ENCODE results near the gene ATG10.
"Not testable (repeated sequence)": the region's sequence is repeated elsewhere in the genome, so short reads cannot be mapped to it uniquely, and the experiment has no call there.

Gene ATG10

DNA sequence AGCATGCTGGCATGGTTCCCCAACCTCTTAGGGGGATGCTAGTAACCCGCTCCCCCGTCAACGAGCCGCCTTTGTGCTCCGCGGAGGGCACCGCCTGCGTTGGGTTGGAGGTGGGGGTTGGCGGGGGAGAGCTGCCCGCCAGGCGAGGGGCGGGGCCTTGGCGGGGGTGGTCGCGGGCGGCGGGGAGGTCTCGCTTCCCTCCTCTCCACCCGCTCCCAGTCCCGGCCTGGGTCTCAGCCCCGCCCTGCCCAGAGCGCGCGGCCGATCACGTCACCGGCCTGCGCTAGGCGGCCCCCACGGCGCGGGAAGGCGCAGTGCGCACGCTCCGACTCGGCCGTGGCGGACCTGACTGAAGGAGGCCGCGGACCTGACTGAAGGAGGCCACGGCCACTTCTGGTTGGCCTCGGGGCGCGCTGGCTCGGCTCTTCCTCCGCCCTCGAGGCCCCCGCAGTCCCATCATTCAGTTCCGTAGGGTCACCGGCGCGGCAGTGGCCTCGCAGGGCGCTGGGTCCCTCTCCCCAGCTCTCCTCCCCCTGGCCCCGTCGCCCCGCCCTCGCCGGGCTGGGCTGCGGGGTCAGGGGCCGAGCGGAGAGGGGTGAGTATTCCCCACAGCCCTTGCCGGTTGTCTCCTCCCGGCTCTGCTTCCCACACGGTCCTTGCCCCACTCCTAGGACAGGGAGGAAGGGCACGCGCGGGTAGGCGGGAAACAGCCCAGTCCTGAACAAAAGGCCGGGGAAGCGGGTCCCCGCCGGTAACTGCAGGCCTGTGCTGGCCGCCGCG is at the start of gene ATG10:
ATG10 (plus strand) TSS at position 312 of the 780 bp plus-strand sequence. CDS start 15,548 bp downstream, outside the sequence.
- Mint-ChIP-seq H3K27ac (peak within 1 kb of the TSS; percentile 97), H3K4me3 (peak within 1 kb of the TSS; percentile 95), H3K4me1 (ENCODE audit: low read depth) (peaks cover 32% of the 10 kb centered on the region), H3K27me3 (ENCODE audit: low read depth) (no peaks in the 10 kb centered on the region), H3K36me3 (ENCODE audit: low read depth) (peaks cover 4% of the 10 kb centered on the region), H3K9me3 (no peaks in the 10 kb centered on the region)
- peak; percentile 92 for DNase-seq (ENCODE audit: low spot score)

DNA sequence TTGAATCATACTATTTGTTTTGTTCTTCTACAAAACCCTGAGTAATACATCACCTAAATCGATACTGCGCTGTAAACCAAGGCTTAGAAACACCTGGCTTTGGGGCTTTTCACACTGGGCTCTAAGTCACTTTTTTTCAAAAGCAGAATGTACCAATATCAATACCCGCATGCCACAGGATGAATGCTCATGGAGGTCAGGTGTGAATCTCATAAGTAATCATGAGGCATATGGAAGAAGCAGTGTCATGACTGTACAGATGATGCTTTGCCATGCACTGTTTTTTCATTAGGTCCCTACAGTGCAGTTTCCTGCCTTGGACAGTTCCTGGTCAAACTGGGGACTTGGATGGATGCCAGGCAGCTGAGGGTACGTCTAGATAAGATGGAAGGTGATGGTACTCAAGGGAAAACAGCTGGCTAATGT is 49.0 kb upstream of the ATG10 start:
- Mint-ChIP-seq H3K27me3 (ENCODE audit: low read depth) (peaks cover 1% of the 10 kb centered on the region), H3K27ac (no peak overlapping the region), H3K36me3 (ENCODE audit: low read depth) (no peaks in the 10 kb centered on the region), H3K4me1 (ENCODE audit: low read depth) (no peaks in the 10 kb centered on the region), H3K9me3 (no peaks in the 10 kb centered on the region), H3K4me3 (no peak overlapping the region)
- DNase-seq (ENCODE audit: low spot score): no peak

DNA sequence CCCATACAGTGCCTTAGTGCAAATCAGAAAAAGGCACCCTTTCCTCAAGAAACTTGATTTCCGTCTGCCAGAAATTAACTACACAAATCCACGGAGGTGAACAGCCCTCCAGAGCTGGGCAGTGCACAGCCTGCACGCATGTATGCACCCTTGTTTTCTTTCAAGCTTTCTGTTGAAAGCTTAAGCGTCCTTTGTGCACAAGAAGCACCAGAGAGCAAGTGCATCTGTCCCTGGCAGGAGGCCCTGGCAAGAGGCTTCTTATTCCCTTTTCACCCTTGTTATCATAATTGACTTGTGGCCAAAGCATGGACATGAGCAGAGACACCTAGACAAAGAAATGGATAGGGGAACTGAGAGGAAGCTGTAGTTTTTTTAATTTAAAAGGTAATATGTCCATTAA is 47.4 kb upstream of the ATG10 start:
- no peaks in the 10 kb centered on the region for H3K9me3 Mint-ChIP-seq
- no peak overlapping the region for H3K4me3 Mint-ChIP-seq
- no peaks in the 10 kb centered on the region for H3K36me3 Mint-ChIP-seq (ENCODE audit: low read depth)
- no peaks in the 10 kb centered on the region for H3K27me3 Mint-ChIP-seq (ENCODE audit: low read depth)
- H3K4me1 Mint-ChIP-seq (ENCODE audit: low read depth): no peaks in the 10 kb centered on the region
- DNase-seq (ENCODE audit: low spot score): no peak
- H3K27ac Mint-ChIP-seq: no peak overlapping the region

DNA sequence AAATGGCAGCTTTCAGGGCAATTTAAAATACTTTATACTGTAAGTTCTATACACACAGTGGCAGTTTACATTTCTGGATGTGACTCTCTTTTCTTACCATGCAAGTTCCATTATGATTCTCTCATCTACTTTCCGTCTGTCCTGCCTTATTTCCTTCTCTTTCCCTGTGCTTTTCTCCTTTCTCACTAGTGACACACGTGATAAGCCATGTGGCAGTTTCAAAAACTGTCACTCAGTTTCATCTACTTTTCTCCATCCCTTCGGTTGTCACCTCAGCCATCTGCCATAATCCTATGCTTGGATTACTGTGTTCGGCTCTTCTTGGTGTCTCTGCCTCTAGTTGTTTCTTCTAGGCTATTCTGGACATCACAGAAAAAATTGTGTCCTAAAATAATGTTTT is 46.8 kb upstream of the ATG10 start:
- Mint-ChIP-seq H3K4me3 (no peak overlapping the region), H3K27ac (no peak overlapping the region), H3K27me3 (ENCODE audit: low read depth) (no peaks in the 10 kb centered on the region), H3K36me3 (ENCODE audit: low read depth) (no peaks in the 10 kb centered on the region), H3K4me1 (ENCODE audit: low read depth) (no peaks in the 10 kb centered on the region), H3K9me3 (no peaks in the 10 kb centered on the region)
- no peak for DNase-seq (ENCODE audit: low spot score)

DNA sequence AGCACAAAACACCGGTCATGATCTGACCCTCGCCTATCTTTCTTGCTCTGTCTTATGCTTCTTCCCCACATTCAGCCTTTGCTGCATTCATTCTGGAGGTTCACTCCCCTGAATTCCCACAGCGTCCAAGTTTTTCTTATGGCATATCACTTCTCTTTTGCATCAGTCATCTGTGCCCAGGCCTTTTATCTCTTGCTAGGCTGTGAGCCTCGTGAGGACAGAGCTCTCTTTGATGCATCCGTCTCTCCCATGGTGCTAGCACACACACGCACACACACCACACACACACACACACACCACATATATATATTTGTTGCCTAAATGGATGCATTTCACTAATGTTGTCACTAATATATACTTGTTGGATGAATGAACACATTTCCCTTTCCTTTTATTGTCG is 45.8 kb upstream of the ATG10 start:
- H3K9me3 Mint-ChIP-seq: no peaks in the 10 kb centered on the region

DNA sequence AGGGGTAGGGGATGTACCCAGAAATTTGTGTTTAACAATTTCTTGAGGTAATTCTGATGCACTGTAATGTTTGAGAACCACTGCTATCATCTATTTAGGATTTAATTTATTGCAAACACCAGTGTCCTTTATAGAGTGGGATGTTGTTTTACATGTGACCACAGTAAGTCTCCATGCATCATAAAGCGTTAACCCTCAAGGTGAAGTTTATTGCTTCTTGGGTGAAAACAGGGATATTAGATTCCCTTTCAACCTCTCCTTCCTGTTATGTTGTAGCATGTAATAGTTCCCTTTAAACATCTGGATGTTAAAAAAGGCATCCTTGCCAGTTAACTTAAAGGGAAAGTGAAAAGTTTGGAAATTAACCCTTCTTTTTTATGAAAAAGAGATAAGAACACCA is 35.8 kb upstream of the ATG10 start:
- Mint-ChIP-seq H3K27ac (no peak overlapping the region), H3K4me3 (no peak overlapping the region), H3K36me3 (ENCODE audit: low read depth) (no peaks in the 10 kb centered on the region), H3K4me1 (ENCODE audit: low read depth) (no peaks in the 10 kb centered on the region), H3K27me3 (ENCODE audit: low read depth) (peaks cover 3% of the 10 kb centered on the region), H3K9me3 (peaks cover 3% of the 10 kb centered on the region)
- no peak for DNase-seq (ENCODE audit: low spot score)

More for the DNA sequence above, 45.8 kb upstream of the ATG10 start:
- no peaks in the 10 kb centered on the region for H3K4me1 Mint-ChIP-seq (ENCODE audit: low read depth)
- DNase-seq (ENCODE audit: low spot score): no peak
- no peaks in the 10 kb centered on the region for H3K36me3 Mint-ChIP-seq (ENCODE audit: low read depth)
- H3K27me3 Mint-ChIP-seq (ENCODE audit: low read depth): no peaks in the 10 kb centered on the region
- H3K4me3 Mint-ChIP-seq: no peak overlapping the region
- no peak overlapping the region for H3K27ac Mint-ChIP-seq

DNA sequence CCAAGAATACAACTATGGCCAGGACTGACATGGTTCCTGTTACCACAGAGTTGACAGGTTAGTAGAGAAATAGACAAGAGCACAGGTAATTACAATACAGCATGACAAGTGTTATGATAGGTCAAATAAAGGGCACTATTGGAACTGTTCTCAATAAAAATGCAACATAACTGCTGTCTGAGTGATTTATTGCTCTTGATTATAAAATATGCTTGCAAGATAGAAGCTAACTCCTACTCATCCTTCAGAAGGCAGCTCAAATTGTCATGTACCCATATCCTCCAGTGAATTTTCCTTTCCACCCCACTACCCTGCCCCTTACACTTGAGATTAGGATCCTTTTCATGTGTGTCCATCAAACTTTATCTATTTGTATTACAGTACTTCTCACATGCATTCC is 35.1 kb upstream of the ATG10 start:
- no peak overlapping the region for H3K27ac Mint-ChIP-seq
- peaks cover 3% of the 10 kb centered on the region for H3K27me3 Mint-ChIP-seq (ENCODE audit: low read depth)
- H3K4me1 Mint-ChIP-seq (ENCODE audit: low read depth): no peaks in the 10 kb centered on the region
- no peaks in the 10 kb centered on the region for H3K36me3 Mint-ChIP-seq (ENCODE audit: low read depth)
- peaks cover 9% of the 10 kb centered on the region for H3K9me3 Mint-ChIP-seq
- DNase-seq (ENCODE audit: low spot score): no peak
- no peak overlapping the region for H3K4me3 Mint-ChIP-seq

DNA sequence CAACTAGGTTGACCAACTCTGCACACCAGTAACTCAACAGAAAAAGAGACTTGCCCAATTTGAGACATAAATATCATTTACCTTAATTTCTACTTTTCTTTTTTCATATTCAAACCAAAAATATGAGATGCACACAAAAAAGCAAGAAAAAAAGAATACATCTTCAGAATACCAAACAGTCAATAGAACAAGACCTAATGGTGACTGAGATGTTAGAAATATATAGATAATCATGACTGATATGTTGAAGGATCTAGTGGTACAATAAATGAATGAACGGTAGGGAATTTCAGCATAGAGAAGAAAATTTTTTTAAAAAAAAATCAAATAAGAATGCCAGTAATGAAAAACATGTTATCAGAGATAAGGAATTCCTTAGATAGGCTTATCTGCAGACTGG is 29.1 kb upstream of the ATG10 start:
- no peak overlapping the region for H3K27ac Mint-ChIP-seq
- no peak overlapping the region for H3K4me3 Mint-ChIP-seq
- peaks cover 22% of the 10 kb centered on the region for H3K9me3 Mint-ChIP-seq
- no peaks in the 10 kb centered on the region for H3K4me1 Mint-ChIP-seq (ENCODE audit: low read depth)
- no peaks in the 10 kb centered on the region for H3K36me3 Mint-ChIP-seq (ENCODE audit: low read depth)
- H3K27me3 Mint-ChIP-seq (ENCODE audit: low read depth): no peaks in the 10 kb centered on the region
- DNase-seq (ENCODE audit: low spot score): no peak

DNA sequence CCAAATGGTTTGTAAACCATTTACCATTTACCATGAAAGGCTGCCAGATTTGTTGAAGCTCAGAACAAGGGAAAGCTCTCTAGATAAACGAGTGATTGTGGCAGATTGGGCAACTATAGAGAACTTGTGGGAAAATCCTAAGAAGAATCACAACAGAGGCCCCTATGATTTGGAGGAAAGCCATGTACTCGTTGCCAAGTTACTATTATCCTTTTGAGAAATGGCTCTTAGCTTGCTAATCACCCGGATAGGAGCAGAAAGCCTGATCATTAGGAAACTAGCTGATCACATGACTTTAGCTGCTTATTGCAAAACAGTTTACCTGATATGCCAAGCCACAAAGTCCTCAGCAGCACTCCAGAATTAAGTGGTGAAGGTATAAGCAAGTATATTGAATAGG is 23.5 kb upstream of the ATG10 start:
- Mint-ChIP-seq H3K9me3 (no peaks in the 10 kb centered on the region), H3K4me3 (no peak overlapping the region), H3K4me1 (ENCODE audit: low read depth) (no peaks in the 10 kb centered on the region), H3K27me3 (ENCODE audit: low read depth) (no peaks in the 10 kb centered on the region), H3K36me3 (ENCODE audit: low read depth) (no peaks in the 10 kb centered on the region), H3K27ac (no peak overlapping the region)
- DNase-seq (ENCODE audit: low spot score): no peak

DNA sequence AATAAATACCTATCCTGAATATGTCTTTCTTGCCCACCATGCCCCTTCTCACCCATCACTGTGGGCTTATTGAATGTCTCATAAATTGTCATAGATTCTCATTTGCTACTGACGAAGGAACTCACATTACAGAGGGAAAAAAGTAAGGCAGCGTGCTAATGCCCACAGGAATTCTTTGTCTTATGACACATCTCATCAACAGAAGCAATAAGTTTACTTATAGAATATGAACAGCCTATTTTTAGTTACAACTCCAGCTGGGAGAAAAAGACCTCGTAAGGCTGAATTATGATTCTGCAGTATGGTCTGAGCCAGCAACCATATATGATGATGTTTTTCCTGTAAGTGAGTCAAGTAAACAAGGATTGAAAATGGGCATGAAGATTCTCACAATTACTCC is 22.4 kb upstream of the ATG10 start:
- Mint-ChIP-seq H3K4me1 (ENCODE audit: low read depth) (no peaks in the 10 kb centered on the region), H3K27me3 (ENCODE audit: low read depth) (no peaks in the 10 kb centered on the region), H3K36me3 (ENCODE audit: low read depth) (no peaks in the 10 kb centered on the region), H3K27ac (no peak overlapping the region), H3K4me3 (no peak overlapping the region), H3K9me3 (no peaks in the 10 kb centered on the region)
- DNase-seq (ENCODE audit: low spot score): no peak

DNA sequence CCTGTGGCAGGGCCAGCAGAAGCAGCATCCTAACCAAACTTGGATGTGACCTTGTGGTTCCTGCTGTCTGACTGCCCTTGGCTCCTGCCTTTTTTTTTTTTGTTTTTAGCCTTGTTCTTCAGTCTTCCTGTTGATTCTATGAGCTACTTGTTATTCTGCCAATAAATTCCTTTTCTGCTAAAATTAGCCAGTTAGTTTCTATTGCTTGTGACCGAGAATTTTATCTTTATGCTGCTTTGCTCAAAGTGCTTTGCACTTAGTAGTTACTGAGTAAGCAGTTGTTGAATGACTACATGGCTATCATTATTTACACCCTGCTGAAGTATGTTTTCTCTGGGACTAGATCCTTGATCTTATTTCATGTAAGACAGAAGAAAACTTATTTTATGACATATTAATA is 20.8 kb upstream of the ATG10 start:
- H3K27ac Mint-ChIP-seq: no peak overlapping the region
- no peak for DNase-seq (ENCODE audit: low spot score)
- no peaks in the 10 kb centered on the region for H3K4me1 Mint-ChIP-seq (ENCODE audit: low read depth)
- no peaks in the 10 kb centered on the region for H3K9me3 Mint-ChIP-seq
- no peak overlapping the region for H3K4me3 Mint-ChIP-seq
- H3K36me3 Mint-ChIP-seq (ENCODE audit: low read depth): no peaks in the 10 kb centered on the region
- H3K27me3 Mint-ChIP-seq (ENCODE audit: low read depth): no peaks in the 10 kb centered on the region

DNA sequence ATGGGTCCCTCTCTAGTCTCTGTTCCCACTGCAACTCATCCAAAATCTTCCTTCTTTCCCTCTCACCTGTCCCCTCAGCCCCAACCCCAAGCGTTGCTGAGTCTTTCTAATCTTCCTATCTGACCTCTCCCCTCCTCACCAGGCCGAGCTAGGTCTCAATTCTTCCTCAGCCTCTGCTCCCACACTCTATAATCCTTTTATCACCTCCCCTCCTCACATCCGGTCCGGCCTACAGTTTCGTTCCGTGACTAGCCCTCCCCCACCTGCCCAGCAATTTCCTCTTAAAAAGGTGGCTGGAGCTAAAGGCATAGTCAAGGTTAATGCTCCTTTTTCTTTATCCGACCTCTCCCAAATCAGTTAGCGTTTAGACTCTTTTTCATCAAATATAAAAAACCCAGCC is 17.0 kb upstream of the ATG10 start:
- not testable (repeated sequence) for H3K4me3 Mint-ChIP-seq; H3K36me3 Mint-ChIP-seq (ENCODE audit: low read depth); H3K27ac Mint-ChIP-seq; H3K27me3 Mint-ChIP-seq (ENCODE audit: low read depth); H3K4me1 Mint-ChIP-seq (ENCODE audit: low read depth); H3K9me3 Mint-ChIP-seq; DNase-seq (ENCODE audit: low spot score)

DNA sequence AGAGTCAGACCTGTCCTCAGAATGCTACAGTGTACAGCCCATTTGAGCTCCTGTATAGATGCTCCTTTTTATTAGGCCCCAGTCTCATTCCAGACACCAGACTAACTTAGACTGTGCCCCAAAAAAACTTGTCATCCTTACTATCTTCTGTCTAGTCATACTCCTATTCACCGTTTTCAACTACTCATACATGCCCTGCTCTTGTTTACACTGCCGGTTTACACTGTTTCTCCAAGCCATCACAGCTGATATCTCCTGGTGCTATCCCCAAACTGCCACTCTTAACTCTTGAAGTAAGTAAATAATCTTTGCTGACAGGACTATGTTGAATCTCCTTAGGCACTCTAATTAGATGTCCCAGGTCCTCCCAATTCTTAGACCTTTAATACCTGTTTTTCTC is 13.7 kb upstream of the ATG10 start:
- not testable (repeated sequence) for H3K9me3 Mint-ChIP-seq; H3K27me3 Mint-ChIP-seq (ENCODE audit: low read depth); H3K4me3 Mint-ChIP-seq; H3K27ac Mint-ChIP-seq; H3K36me3 Mint-ChIP-seq (ENCODE audit: low read depth); H3K4me1 Mint-ChIP-seq (ENCODE audit: low read depth); DNase-seq (ENCODE audit: low spot score)

DNA sequence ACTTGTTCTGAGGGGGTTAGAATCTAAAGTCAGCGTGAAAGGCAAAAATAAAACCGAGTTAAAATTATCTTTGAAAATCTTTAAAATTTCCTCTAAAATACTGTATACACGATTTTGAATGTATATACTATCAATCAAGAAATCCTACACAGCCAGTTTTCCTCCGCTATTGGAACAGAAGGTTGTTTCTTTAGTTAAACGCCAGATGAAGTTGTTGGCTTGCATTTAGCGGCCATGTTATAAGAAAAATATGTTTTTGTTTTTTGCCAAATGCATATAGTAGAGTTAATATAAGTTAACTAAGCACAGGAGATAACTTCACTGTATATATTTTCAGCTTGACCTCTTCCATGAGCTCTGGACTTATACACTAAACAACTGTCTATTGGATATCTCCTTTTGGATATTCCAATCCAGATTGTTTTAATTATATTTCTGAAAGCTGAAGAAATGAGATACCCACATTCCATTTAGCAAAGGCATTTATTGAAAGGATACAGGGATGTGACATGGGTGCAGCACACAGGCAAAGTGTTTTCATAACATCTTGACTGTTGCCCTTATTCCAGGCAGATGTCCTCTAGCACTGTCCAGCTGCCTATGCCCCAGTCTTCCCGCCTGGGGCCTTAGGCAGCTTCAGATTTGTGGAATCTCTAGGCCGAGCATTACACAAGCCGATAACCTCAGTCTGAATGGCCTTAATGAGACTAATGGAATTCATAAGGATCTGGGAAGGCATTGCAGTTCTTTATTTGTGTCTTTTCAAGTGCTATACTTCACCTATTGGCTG is 10.0 kb upstream of the ATG10 start:
- no peak for DNase-seq (ENCODE audit: low spot score)
- no peak overlapping the region for H3K27ac Mint-ChIP-seq
- H3K4me3 Mint-ChIP-seq: no peak overlapping the region
- H3K36me3 Mint-ChIP-seq (ENCODE audit: low read depth): no peaks in the 10 kb centered on the region
- no peaks in the 10 kb centered on the region for H3K9me3 Mint-ChIP-seq
- peaks cover 8% of the 10 kb centered on the region for H3K27me3 Mint-ChIP-seq (ENCODE audit: low read depth)
- H3K4me1 Mint-ChIP-seq (ENCODE audit: low read depth): no peaks in the 10 kb centered on the region
